Right atrium auricular region (tissue), 2 donors: ENCODE results near the gene C10orf62. TPM values are rescaled to one million over a fixed set of nuclear protein-coding genes. Genes with fewer than 3 reads are reported as not detected.

Experiments used
- DNase-seq: peaks from one replicate; pipeline ENCODE4 v3.0.0-alpha.2; 2019; ENCODE audit warnings: low spot score
- H3K27ac ChIP-seq, 2 donors: fragments of 200-600 bp; sonication (generic); 1 replicate in 1 of 2; 2 replicates in 1 of 2; pipeline ENCODE4 v1.5.1; 2016 to 2019
- H3K27me3 ChIP-seq, 2 donors: fragments of 200-600 bp; sonication (generic); one replicate each; pipeline versions ENCODE4 v1.5.1 to v1.6.0; 2017 to 2019
- H3K36me3 ChIP-seq: fragments of 200-600 bp; sonication (generic); one replicate; pipeline ENCODE4 v1.5.1; 2016
- H3K4me1 ChIP-seq, 2 donors: fragments of 200-600 bp; sonication (generic); one replicate each; pipeline versions ENCODE4 v1.5.1 to v1.6.0; 2017 to 2019
- H3K4me3 ChIP-seq, 2 donors: fragments of 200-600 bp; sonication (generic); 1 replicate in 1 of 2; 2 replicates in 1 of 2; pipeline ENCODE4 v1.5.1; 2017 to 2019; ENCODE audit warnings: mild to moderate bottlenecking in 1 of 2, moderate library complexity in 1 of 2
- H3K9me3 ChIP-seq, 2 donors: fragments of 200-600 bp; sonication (generic); one replicate each; pipeline ENCODE4 v1.5.1; 2019
- total RNA-seq, 2 donors: library from RNA; depleted of rRNA; stranded (reverse); fragments of >200 nt; gene quantifications; one replicate each; pipeline ENCODE4 v1.1.0, GENCODE V29; 2016
- TF ChIP-seq, protein P1 (sequence below), 2 donors: fragments of 200-600 bp; sonication (generic); IDR thresholded peaks; one replicate each; pipeline ENCODE4 v1.5.1; 2019; ENCODE audit warnings: antibody characterized with exemption in 2 of 2

Gene C10orf62
- total RNA-seq, 2 donors from 2014 or later = 0.35 to 0.67 TPM

DNA sequence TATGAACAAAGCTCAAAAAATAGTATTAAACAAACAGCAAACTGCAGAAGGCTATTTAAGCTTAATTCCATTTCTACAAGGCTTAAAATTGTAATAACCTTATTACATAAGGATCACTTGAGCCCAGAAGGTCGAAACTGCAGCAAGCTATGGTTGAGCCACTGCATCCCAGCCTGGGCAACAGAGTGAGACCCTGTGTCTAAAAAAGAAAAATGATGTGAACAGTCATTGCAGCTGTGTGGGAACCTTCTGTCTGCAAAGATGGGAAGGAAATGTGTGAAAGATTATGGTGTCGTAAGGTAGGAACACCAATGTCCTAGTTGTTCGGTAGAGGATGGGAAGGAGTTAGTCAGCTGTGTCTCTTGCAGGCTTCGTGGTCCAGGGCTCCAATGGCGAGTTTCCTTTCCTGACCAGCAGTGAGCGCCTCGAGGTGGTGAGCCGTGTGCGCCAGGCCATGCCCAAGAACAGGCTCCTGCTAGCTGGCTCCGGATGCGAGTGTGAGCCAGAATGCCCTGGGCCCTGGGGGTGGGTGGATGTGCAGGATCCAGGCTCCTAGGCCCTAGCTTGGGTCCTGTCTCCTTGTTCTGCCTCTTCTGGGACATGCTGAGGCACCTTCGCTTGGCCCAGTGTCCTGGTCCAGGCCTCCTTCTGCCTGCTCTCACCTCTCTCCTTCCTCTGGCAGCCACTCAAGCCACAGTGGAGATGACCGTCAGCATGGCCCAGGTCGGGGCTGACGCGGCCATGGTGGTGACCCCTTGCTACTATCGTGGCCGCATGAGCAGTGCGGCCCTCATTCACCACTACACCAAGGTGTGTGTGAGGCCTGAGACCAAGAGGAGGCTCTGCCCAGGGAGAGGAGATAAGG, 9.1 kb downstream of the C10orf62 start:
- no peaks in the 10 kb centered on the region for H3K27me3 ChIP-seq
- H3K9me3 ChIP-seq = no peaks in the 10 kb centered on the region
- TF ChIP-seq, protein P1, sequence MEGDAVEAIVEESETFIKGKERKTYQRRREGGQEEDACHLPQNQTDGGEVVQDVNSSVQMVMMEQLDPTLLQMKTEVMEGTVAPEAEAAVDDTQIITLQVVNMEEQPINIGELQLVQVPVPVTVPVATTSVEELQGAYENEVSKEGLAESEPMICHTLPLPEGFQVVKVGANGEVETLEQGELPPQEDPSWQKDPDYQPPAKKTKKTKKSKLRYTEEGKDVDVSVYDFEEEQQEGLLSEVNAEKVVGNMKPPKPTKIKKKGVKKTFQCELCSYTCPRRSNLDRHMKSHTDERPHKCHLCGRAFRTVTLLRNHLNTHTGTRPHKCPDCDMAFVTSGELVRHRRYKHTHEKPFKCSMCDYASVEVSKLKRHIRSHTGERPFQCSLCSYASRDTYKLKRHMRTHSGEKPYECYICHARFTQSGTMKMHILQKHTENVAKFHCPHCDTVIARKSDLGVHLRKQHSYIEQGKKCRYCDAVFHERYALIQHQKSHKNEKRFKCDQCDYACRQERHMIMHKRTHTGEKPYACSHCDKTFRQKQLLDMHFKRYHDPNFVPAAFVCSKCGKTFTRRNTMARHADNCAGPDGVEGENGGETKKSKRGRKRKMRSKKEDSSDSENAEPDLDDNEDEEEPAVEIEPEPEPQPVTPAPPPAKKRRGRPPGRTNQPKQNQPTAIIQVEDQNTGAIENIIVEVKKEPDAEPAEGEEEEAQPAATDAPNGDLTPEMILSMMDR (IDR thresholded peaks at IDR 0.05) = no peak
- peaks cover 0 to 44% of the 10 kb centered on the region in 2 donors for H3K4me1 ChIP-seq
- DNase-seq = no peak
- H3K36me3 ChIP-seq = no peaks in the 10 kb centered on the region
- no peak overlapping the region for H3K4me3 ChIP-seq
- peak overlapping the region in 1 of 2 donors; percentile 100 for H3K27ac ChIP-seq

DNA sequence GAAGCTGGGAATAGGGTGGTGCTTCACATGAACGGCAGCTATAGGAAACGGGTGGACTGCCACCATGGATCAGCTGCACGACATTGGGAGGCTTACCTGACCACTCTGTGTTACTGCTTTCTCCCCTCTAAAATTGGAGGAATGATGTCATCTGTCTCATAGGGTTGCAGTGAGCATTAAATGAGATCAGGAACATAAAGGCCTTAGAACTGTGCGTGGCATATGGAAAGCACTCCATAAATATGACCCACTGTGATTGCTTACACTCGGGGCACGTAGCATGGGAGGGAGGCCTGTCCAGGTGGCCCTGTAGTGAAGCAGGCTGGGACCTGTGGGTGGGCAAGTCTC, 9.7 kb downstream of the C10orf62 start:
- H3K36me3 ChIP-seq = no peaks in the 10 kb centered on the region
- TF ChIP-seq, protein P1 (IDR thresholded peaks at IDR 0.05) = no peak
- H3K9me3 ChIP-seq = no peaks in the 10 kb centered on the region
- peak overlapping the region in 1 of 2 donors; percentile 100 for H3K27ac ChIP-seq
- DNase-seq = no peak
- no peak overlapping the region for H3K4me3 ChIP-seq
- no peaks in the 10 kb centered on the region for H3K27me3 ChIP-seq
- H3K4me1 ChIP-seq = peaks cover 0 to 41% of the 10 kb centered on the region in 2 donors

DNA sequence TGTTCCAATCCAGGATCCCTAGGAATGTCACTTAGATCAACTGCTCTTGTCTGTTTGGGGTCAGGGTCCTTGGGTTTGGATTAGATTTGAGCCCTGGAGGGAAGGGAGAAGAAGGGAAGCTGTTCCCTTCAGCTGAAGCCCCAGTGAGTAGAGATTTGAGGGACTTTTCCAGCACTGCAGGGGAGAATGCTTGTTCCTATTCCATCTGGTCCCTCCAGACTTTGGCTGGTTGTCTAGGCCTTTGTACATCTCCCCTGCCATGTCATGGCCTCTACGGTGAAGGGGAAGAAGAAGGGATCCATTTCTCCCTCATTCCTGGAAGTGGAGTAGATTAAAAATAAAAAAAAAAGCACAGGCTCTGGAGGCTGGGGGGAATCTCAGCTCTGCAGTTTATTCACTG, 11.1 kb downstream of the C10orf62 start:
- peak overlapping the region; percentile 67 to 80 for H3K27ac ChIP-seq
- H3K27me3 ChIP-seq = no peaks in the 10 kb centered on the region
- TF ChIP-seq, protein P1 (IDR thresholded peaks at IDR 0.05) = no peak
- DNase-seq = no peak
- H3K36me3 ChIP-seq = no peaks in the 10 kb centered on the region
- H3K4me1 ChIP-seq = peaks cover 0 to 31% of the 10 kb centered on the region in 2 donors
- H3K9me3 ChIP-seq = no peaks in the 10 kb centered on the region
- H3K4me3 ChIP-seq = no peak overlapping the region

DNA sequence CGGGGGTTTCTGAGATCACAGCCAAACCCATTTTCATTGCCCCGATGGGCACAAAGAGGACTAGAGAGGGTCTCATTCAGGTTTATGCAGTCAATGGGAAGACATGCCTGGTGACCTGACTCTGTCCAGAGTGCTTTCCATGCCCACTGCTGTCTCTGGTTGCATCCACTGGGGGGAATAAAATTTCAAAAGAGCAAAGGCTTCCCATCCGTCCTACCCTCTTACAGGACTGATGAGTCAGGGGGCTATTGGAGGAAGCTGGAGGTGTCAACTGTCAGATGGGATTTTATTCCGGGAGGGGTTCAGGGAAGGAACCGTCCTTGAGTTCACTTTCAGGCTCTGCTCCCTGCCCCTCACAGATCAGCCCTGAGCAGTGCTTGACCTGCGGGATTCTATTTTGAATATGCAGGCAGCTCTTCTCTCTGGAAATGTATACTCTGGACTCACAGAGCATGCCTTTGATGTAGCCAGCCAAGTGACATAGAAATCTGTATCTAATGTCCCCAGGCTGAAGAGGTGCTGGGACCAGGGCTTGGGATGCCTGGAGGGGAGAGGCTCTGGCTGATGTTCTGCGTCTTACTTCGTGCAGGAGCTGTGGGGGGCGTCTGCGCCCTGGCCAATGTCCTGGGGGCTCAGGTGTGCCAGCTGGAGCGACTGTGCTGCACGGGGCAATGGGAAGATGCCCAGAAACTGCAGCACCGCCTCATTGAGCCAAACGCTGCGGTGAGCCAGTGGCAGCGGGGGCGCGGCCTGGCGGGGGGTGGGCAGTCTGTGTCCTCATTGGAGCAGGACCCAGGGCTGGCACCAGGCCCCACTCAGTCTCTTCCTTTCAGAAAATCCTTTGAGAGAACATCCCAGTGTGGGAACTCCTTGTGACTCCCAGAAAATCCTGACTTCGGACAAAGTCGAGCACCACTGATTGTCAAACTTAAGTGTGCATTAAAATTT, 12.0 kb downstream of the C10orf62 start:
- Histone ChIP-seq H3K9me3 (no peaks in the 10 kb centered on the region), H3K4me3 (no peak overlapping the region), H3K36me3 (no peaks in the 10 kb centered on the region), H3K27me3 (no peaks in the 10 kb centered on the region), H3K27ac (peak overlapping the region; percentile 67 to 80), H3K4me1 (peaks cover 0 to 22% of the 10 kb centered on the region in 2 donors)
- no peak for DNase-seq
- TF ChIP-seq, protein P1 (IDR thresholded peaks at IDR 0.05) = no peak

DNA sequence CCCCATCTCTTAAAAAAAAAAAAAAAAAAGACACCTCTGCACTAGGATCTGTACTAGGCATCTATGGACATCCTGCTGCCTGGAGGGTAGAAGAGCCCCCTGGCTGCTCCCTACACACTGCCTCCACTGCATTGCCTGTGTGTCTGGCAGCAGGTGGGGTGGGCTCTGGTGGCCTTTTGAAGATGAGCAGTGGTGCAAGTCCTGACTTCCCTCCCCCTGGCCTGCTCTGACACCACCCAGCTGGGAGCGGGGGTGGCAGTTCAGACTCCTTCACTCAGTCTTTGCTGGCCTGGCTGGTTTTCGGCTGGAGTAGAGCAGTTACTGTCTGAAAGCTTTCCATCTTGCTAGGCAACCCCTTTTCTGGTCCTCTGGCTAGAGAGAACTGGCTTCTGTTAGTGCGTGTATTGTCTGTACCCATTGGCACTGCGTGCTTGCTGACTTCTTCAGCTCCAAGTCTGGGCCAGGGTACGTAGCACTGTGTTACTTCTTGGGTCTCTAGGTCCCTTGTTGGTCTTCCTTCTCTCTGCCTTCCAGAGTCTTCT, 17.6 kb downstream of the C10orf62 start:
- Histone ChIP-seq H3K27me3 (no peaks in the 10 kb centered on the region), H3K9me3 (no peaks in the 10 kb centered on the region), H3K36me3 (no peaks in the 10 kb centered on the region), H3K4me3 (no peak overlapping the region), H3K4me1 (peaks cover 0 to 21% of the 10 kb centered on the region in 2 donors), H3K27ac (peak overlapping the region in 1 of 2 donors; percentile 90)
- no peak for DNase-seq
- TF ChIP-seq, protein P1 (IDR thresholded peaks at IDR 0.05) = no peak
